Skeletal muscle tissue (tissue), 4 donors: ENCODE data around the gene AKT2. TPM values are rescaled to one million over a fixed set of nuclear protein-coding genes. Genes with fewer than 3 reads are reported as not detected.

Experiments used
- H3K27ac ChIP-seq: one replicate; pipeline ENCODE4 v1.7.0; 2013; ENCODE audit warnings: mild to moderate bottlenecking, low read depth, low read length, inconsistent platforms
- H3K27me3 ChIP-seq, 3 donors: one replicate each; pipeline ENCODE4 v1.7.0; 2013; ENCODE audit warnings: low read length in 3 of 3; ENCODE audit not compliant: control insufficient read depth in 3 of 3, insufficient read depth in 3 of 3
- H3K36me3 ChIP-seq, 3 donors: one replicate each; pipeline ENCODE4 v1.7.0; 2013; ENCODE audit warnings: low read length in 3 of 3; ENCODE audit not compliant: control insufficient read depth in 3 of 3, insufficient read depth in 3 of 3
- H3K4me1 ChIP-seq, 3 donors: one replicate each; pipeline ENCODE4 v1.7.0; 2013; ENCODE audit warnings: low read length in 3 of 3, mild to moderate bottlenecking in 3 of 3; ENCODE audit not compliant: control insufficient read depth in 3 of 3, insufficient read depth in 3 of 3
- H3K4me3 ChIP-seq, 3 donors: one replicate each; pipeline ENCODE4 v1.7.0; 2013; ENCODE audit warnings: low read length in 3 of 3
- H3K9ac ChIP-seq, 3 donors: one replicate each; pipeline ENCODE4 v1.7.0; 2013; ENCODE audit warnings: low read length in 3 of 3, mild to moderate bottlenecking in 3 of 3, moderate library complexity in 2 of 3, low read depth in 1 of 3
- H3K9me3 ChIP-seq, 3 donors: one replicate each; pipeline ENCODE4 v1.7.0; 2013; ENCODE audit warnings: low read length in 3 of 3; ENCODE audit not compliant: control insufficient read depth in 3 of 3
- total RNA-seq: library from RNA; depleted of rRNA; stranded (reverse); fragments of >200 nt; gene quantifications from one replicate; pipeline ENCODE4 v1.2.3, GENCODE V29; 2014
- donor health status: Osteomylitis.

The AKT2 gene
- total RNA-seq, 1 donor from 2014 or later: 91.3 TPM

GRCh38 chr19:40266912-40267600 lies 18.1 kb downstream of the AKT2 start:
- H3K27ac ChIP-seq: peak overlapping the region; percentile 91
- peak overlapping the region in 1 of 3 donors; percentile 69 for H3K9ac ChIP-seq
- H3K36me3 ChIP-seq: peaks cover 28 to 37% (median 29%) of the 10 kb centered on the region in 3 donors
- H3K4me3 ChIP-seq: no peak overlapping the region
- H3K9me3 ChIP-seq: no peaks in the 10 kb centered on the region
- H3K4me1 ChIP-seq: peaks cover 68 to 80% (median 73%) of the 10 kb centered on the region in 3 donors
- H3K27me3 ChIP-seq: no peaks in the 10 kb centered on the region

GRCh38 chr19:40266119-40266518 lies 19.0 kb downstream of the AKT2 start:
- Histone ChIP-seq H3K4me1 (peaks cover 68 to 80% (median 74%) of the 10 kb centered on the region in 3 donors), H3K27me3 (no peaks in the 10 kb centered on the region), H3K27ac (peak overlapping the region; percentile 91), H3K4me3 (peak overlapping the region; percentile 72 to 84 (median 79)), H3K36me3 (peaks cover 27 to 35% (median 29%) of the 10 kb centered on the region in 3 donors), H3K9me3 (no peaks in the 10 kb centered on the region), H3K9ac (peak overlapping the region; percentile 82 to 93 (median 88))

- Histone ChIP-seq H3K9ac (peak overlapping the region; percentile 82 to 93 (median 88)), H3K27me3 (no peaks in the 10 kb centered on the region), H3K4me3 (peak overlapping the region; percentile 72 to 84 (median 79)), H3K36me3 (peaks cover 27 to 35% (median 29%) of the 10 kb centered on the region in 3 donors), H3K27ac (peak overlapping the region; percentile 91), H3K9me3 (no peaks in the 10 kb centered on the region), H3K4me1 (peaks cover 68 to 84% (median 78%) of the 10 kb centered on the region in 3 donors)
Measured at GRCh38 chr19:40265763-40266099, 19.4 kb downstream of the AKT2 start.

- Histone ChIP-seq H3K36me3 (peaks cover 27 to 33% (median 27%) of the 10 kb centered on the region in 3 donors), H3K9ac (peak overlapping the region; percentile 82 to 93 (median 88)), H3K4me1 (peaks cover 64 to 81% (median 75%) of the 10 kb centered on the region in 3 donors), H3K9me3 (no peaks in the 10 kb centered on the region), H3K27ac (peak overlapping the region; percentile 91), H3K27me3 (no peaks in the 10 kb centered on the region), H3K4me3 (peak overlapping the region; percentile 72 to 84 (median 79))
Measured at GRCh38 chr19:40265055-40265762, 19.9 kb downstream of the AKT2 start.

- Histone ChIP-seq H3K9ac (peak overlapping the region; percentile 82 to 93 (median 88)), H3K9me3 (no peaks in the 10 kb centered on the region), H3K4me1 (peaks cover 58 to 75% (median 74%) of the 10 kb centered on the region in 3 donors), H3K36me3 (peaks cover 24 to 29% (median 27%) of the 10 kb centered on the region in 3 donors), H3K4me3 (peak overlapping the region; percentile 57 to 84 (median 79)), H3K27ac (peak overlapping the region; percentile 91), H3K27me3 (no peaks in the 10 kb centered on the region)
Measured at GRCh38 chr19:40264314-40265054, 20.7 kb downstream of the AKT2 start.

- Histone ChIP-seq H3K4me1 (peaks cover 58 to 74% (median 73%) of the 10 kb centered on the region in 3 donors), H3K9ac (peak overlapping the region in 2 of 3 donors; percentile 22 to 93), H3K36me3 (peaks cover 21 to 27% (median 27%) of the 10 kb centered on the region in 3 donors), H3K27ac (no peak overlapping the region), H3K9me3 (no peaks in the 10 kb centered on the region), H3K4me3 (peak overlapping the region in 2 of 3 donors; percentile 4 to 57), H3K27me3 (no peaks in the 10 kb centered on the region)
Measured at GRCh38 chr19:40263440-40264313, 21.5 kb downstream of the AKT2 start.

GRCh38 chr19:40262422-40262821 lies 22.7 kb downstream of the AKT2 start:
- H3K36me3 ChIP-seq: peaks cover 21 to 27% (median 27%) of the 10 kb centered on the region in 3 donors
- no peak overlapping the region for H3K4me3 ChIP-seq
- H3K4me1 ChIP-seq: peaks cover 51 to 68% (median 67%) of the 10 kb centered on the region in 3 donors
- H3K27me3 ChIP-seq: no peaks in the 10 kb centered on the region
- H3K27ac ChIP-seq: no peak overlapping the region
- no peak overlapping the region for H3K9ac ChIP-seq
- no peaks in the 10 kb centered on the region for H3K9me3 ChIP-seq

GRCh38 chr19:40261631-40262030 lies 23.5 kb downstream of the AKT2 start:
- Histone ChIP-seq H3K27ac (peak overlapping the region; percentile 28), H3K4me1 (peaks cover 51 to 68% (median 67%) of the 10 kb centered on the region in 3 donors), H3K27me3 (no peaks in the 10 kb centered on the region), H3K9ac (no peak overlapping the region), H3K9me3 (no peaks in the 10 kb centered on the region), H3K4me3 (no peak overlapping the region), H3K36me3 (peaks cover 23 to 30% (median 30%) of the 10 kb centered on the region in 3 donors)

- no peaks in the 10 kb centered on the region for H3K9me3 ChIP-seq
- H3K27me3 ChIP-seq: no peaks in the 10 kb centered on the region
- H3K9ac ChIP-seq: peak overlapping the region in 2 of 3 donors; percentile 33 to 73
- peaks cover 30 to 52% (median 49%) of the 10 kb centered on the region in 3 donors for H3K4me1 ChIP-seq
- H3K4me3 ChIP-seq: peak overlapping the region in 1 of 3 donors; percentile 29
- peaks cover 30 to 34% (median 31%) of the 10 kb centered on the region in 3 donors for H3K36me3 ChIP-seq
- H3K27ac ChIP-seq: peak overlapping the region; percentile 88
Measured at GRCh38 chr19:40257096-40257517, 28.0 kb downstream of the AKT2 start.
